GM18861 (cell line): ENCODE data around the gene SEC24B.
"Not testable (repeated sequence)": the region's sequence is repeated elsewhere in the genome, so short reads cannot be mapped to it uniquely, and the experiment has no call there.

Experiments used
- ATAC-seq: cut with Tn5 transposase; IDR thresholded peaks from one replicate; pipeline ENCODE4 v1.9.1; 2021; ENCODE audit not compliant: unreplicated experiment

The SEC24B gene

GRCh38 chr4:109497511-109497910 is 63.9 kb downstream of the SEC24B start:
- no peak for ATAC-seq

- ATAC-seq = no peak
These were observed 65.9 kb downstream of the SEC24B start for GRCh38 chr4:109499513-109499912.

DNA sequence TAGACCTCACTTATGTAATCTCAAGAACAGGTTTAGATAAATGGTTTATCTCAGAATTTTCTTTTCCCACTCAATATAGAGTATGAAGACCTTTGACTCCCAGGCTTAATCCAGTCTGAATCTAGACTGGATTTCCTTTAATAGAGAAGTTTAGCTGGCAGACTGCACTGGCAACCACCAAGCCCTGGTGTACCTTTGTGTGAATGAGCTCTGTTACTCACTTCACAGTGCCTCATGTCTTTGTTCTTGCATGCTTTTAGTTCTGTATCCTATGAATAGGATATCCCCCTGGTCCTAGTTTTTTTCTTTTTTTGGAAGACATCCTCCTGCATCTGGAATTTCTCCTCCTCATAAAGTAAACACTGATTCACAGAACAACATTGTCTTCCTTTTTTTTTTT is 73.3 kb downstream of the SEC24B start:
- no peak for ATAC-seq

- no peak for ATAC-seq
These were observed 77.1 kb downstream of the SEC24B start for GRCh38 chr4:109510687-109511086.

DNA sequence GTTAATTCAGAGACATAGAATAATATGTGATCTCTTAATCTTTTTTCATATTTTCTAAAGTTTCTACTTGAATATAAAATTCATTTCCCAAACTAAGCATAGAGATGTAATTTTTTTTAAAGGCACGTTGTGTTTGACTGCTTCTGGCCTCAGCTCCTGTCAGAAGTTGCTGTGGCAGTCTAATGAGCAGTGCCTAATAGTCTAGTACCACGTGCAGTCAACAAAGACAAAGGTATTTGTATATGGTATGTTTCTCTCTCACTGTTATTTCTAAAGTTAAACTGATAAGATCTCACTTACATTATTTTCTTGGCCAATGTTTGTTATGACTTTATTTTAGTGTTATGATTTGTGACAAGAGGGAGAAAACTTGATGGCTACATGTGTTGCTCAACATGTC is 77.8 kb downstream of the SEC24B start:
- ATAC-seq = no peak

DNA sequence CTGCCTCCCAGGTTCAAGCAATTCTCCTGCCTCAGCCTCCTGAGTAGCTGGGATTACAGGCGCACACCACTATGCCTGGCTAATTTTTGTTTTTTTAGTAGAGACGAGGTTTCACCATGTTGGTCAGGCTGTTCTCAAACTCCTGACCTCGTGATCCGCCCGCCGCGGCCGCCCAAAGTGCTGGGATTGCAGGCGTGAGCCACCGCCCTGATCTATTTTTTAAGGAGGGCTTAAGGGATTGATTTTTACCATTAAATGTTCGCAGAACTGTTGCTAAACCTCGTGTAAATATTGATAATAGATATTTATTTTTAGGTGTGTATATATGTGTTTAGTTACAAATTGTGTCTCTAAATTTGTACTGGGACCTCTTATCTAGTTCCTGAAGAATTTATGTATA is 79.8 kb downstream of the SEC24B start:
- ATAC-seq = not testable (repeated sequence)

- no peak for ATAC-seq
These were observed 98.6 kb downstream of the SEC24B start for GRCh38 chr4:109532182-109532581.

DNA sequence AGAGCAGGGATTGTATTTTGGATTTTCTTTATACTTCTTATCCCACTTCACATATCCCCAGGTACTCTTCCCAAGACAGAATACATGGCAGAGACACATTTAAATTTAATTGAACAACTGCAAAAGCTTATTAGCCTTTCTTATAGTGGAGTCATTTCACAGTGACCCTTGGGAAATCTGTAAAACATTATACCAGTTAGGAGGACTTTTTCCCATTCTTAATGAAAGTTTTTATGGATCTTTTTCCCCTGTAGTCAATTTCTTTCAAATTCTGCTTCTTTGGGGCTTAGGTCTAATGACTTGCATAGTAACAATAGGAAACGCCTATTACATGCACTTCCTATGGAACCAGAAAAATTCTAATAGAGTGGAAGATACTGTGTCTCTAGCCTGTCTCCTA is 111.8 kb downstream of the SEC24B start:
- ATAC-seq = no peak

DNA sequence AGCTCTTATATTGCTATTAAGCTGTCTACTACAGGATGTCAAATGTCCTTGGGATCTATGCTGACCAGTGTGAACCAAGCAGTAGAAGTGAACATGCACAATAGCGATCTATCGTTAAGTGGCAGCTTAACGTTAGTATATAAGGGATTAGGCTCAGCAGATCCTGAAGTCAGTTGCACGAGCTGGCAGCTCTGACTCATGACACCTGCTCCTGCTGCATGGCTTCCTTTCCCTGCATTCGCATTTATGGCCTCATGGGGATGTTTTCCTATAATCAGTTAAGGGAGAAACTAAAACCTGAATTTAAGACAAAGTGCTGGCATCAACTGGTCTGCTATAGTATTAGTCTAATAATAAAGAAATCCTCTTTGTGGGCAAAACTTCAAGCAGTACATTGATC is 113.8 kb downstream of the SEC24B start:
- ATAC-seq = no peak

DNA sequence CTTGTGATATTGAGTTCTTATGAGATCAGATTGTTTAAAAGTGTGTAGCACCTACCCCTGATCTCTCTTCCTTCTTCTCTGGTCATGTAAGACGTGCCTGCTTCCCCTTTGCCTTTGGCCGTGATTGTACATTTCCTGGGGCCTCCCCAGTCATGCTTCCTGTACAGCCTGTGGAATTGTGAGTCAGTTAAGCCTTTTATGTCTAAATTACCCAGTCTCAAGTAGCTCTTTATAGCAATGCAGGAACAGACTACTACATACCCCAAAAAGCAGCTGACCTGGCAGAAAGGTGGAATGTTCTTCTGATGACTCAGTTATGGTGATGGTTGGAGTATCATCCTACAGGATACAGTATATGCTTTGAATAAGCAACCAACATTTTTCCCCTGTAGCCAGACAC is 115.0 kb downstream of the SEC24B start:
- no peak for ATAC-seq

DNA sequence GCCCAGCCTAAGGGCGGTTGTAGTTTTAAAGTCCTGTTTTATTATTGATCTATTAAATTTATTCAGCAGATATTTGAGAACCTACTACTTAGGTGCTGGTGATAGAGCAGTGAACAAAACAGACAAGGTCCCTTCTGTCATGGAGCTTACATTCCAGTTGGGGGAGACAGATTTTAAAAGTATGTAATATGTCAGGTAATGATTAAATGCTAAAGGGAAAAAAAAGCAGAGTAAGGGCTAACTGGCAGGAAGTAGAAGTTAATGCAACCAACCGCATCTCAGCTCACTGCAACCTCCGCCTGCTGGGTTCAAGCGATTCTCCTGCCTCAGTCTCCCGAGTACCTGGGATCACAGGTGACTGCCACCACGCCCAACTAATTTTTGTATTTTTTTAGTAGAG is 118.6 kb downstream of the SEC24B start:
- no peak for ATAC-seq

DNA sequence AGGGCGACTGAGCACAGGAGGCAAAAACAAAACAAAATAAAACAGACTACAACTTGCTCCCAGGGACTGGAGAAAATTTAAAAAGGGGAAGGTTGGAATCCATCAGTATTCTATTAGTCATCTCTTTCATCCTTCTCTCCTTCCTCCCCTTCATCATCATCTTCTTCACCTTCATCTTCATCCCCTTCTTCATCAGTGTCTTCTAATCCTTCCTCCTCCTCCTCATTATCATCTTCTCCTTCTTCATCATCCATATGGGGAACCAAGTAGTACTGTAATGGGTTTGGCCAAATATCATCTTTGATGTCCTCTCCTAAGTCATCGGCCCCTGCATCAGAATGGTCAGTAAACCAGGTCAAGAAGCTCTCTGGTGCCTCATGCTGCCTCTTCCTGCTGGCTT is 119.5 kb downstream of the SEC24B start:
- no peak for ATAC-seq

- no peak for ATAC-seq
These were observed 121.4 kb downstream of the SEC24B start for GRCh38 chr4:109554971-109555370.

- no peak for ATAC-seq
These were observed 123.8 kb downstream of the SEC24B start for GRCh38 chr4:109557433-109557832.

- ATAC-seq = not testable (repeated sequence)
These were observed 124.5 kb downstream of the SEC24B start for GRCh38 chr4:109558095-109558494.

DNA sequence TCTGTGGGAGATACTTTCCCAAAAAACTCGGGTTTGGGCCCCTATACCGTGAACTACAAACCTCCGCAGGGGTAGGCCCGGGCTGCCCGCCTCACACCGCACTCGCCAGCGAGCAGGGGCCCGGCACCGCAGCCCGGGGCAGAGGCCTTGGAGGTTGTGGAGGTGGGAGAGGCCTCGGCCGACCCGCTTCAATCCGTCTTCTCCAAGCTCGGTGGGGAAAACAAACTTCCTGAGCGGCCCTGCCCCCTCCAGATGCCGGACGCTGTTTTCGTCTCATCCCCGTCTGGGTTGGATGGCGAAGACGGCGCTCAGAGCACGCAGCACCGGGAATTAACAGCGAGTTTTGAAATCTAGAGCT is 126.0 kb downstream of the SEC24B start:
- ATAC-seq = peak; percentile 2

GRCh38 chr4:109559983-109560686 is 126.5 kb downstream of the SEC24B start, which contains the start of gene MCUB:
Gene MCUB (plus strand): TSS chr4:109560246. CDS start chr4:109560338, 92 bp downstream.
- peak; percentile 90 for ATAC-seq

GRCh38 chr4:109560687-109561461 is 127.3 kb downstream of the SEC24B start:
- ATAC-seq = peak; percentile 64

- no peak for ATAC-seq
These were observed 129.0 kb downstream of the SEC24B start for GRCh38 chr4:109562457-109563239.

DNA sequence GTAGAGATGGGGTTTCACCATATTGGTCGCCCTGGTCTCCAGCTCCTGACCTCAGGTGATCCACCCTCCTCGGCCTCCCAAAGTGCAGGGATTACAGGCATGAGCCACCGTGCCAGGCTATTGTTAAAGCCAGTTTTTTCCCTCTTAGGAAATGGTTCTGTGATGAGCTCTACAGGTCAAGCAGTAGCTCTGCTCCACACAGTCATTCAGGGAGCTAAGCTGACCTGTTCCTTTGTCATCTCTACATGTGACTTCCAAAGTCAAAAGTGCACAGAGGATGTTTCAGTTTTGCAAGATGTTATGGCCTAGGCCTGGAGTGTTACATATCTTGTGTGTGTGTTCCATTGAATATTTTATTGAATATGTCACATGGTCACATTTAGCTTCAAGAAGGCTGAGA is 137.9 kb downstream of the SEC24B start:
- no peak for ATAC-seq

- ATAC-seq = no peak
These were observed 138.5 kb downstream of the SEC24B start for GRCh38 chr4:109572154-109572553.

DNA sequence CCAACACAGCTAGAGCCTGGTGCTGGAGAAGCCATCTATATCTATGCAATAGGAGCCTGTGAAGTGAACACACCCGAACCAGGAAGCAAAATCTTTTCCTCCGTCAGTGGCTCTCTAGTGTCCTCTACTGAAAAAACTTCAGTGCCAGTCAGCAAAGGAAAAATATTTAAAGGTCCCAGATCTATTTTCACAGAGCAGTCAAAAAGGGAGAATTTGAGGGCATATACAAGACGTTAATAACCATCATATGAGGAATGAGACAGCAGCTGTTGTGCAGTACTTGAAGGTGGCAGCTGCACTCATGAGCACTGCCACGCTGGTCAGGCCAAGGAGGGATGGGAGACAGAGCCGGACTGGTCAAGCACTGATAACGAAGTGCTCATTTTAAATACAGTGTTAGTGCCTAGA is 140.8 kb downstream of the SEC24B start:
- ATAC-seq = no peak
